ENCODE data around the gene UBXN11.

Gene UBXN11

GRCh38 chr1:26300578-26301275 is 5.7 kb downstream of the UBXN11 start:
- ATAC-seq (ENCODE audit: insufficient read depth, low read depth) (no peak), DNase-seq (no peak)
- Histone ChIP-seq H3K27me3 (ENCODE audit: insufficient read depth, low read length, poor library complexity) (no peaks in the 10 kb centered on the region), H3K27ac (ENCODE audit: low read length) (0 out of 2 replicates have a peak overlapping the region, but pooled peaks have one; percentile 26), H3K9me3 (ENCODE audit: insufficient read depth, low read length, severe bottlenecking) (no peaks in the 10 kb centered on the region), H2AFZ (ENCODE audit: low read depth, low read length) (no peak overlapping the region), H4K20me1 (ENCODE audit: insufficient read depth, low read length) (no peaks in the 10 kb centered on the region), H3K9ac (ENCODE audit: low read depth, low read length) (no peak overlapping the region), H3K4me2 (ENCODE audit: insufficient read depth, low read length) (no peak overlapping the region), H3K4me1 (ENCODE audit: insufficient read depth, low read length) (peaks cover 9% of the 10 kb centered on the region), H3K79me2 (ENCODE audit: insufficient read depth, low read length) (no peaks in the 10 kb centered on the region), H3K4me3 (ENCODE audit: low read depth in 1 of 2, low read length in 2 of 2) (no peak overlapping the region), H3K36me3 (ENCODE audit: insufficient read depth, low read length) (no peaks in the 10 kb centered on the region)
- TF ChIP-seq, protein P1, sequence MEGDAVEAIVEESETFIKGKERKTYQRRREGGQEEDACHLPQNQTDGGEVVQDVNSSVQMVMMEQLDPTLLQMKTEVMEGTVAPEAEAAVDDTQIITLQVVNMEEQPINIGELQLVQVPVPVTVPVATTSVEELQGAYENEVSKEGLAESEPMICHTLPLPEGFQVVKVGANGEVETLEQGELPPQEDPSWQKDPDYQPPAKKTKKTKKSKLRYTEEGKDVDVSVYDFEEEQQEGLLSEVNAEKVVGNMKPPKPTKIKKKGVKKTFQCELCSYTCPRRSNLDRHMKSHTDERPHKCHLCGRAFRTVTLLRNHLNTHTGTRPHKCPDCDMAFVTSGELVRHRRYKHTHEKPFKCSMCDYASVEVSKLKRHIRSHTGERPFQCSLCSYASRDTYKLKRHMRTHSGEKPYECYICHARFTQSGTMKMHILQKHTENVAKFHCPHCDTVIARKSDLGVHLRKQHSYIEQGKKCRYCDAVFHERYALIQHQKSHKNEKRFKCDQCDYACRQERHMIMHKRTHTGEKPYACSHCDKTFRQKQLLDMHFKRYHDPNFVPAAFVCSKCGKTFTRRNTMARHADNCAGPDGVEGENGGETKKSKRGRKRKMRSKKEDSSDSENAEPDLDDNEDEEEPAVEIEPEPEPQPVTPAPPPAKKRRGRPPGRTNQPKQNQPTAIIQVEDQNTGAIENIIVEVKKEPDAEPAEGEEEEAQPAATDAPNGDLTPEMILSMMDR (IDR thresholded peaks at IDR 0.05; ENCODE audit: borderline replicate concordance, extremely low read depth, low read length, poor library complexity, severe bottlenecking) = no peak
- TF ChIP-seq EZH2 (IDR thresholded peaks at IDR 0.05; ENCODE audit: borderline replicate concordance, low read depth, low read length, severe bottlenecking) = no peak

DNA sequence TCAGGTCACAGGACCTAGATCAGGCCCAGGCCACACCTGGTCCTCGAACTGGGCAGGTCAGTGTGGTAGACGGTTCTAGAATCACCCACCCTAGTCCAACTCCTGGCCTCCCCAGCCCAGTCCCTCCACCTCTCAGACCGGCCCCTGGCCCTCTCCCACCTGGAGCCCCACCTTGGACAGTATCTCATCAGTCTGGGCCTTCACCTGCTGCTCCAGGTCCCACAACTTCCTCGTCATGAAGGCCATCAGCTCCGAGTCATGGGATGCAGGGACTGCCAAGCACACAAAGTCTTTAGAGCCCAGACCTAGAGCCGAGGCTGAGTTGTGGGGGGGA is 8.7 kb downstream of the UBXN11 start:
- Histone ChIP-seq H3K27me3 (ENCODE audit: insufficient read depth, low read length, poor library complexity) (no peaks in the 10 kb centered on the region), H3K27ac (ENCODE audit: low read length) (no peak overlapping the region), H3K9ac (ENCODE audit: low read depth, low read length) (no peak overlapping the region), H3K4me2 (ENCODE audit: insufficient read depth, low read length) (no peak overlapping the region), H3K36me3 (ENCODE audit: insufficient read depth, low read length) (no peaks in the 10 kb centered on the region), H3K4me3 (ENCODE audit: low read depth in 1 of 2, low read length in 2 of 2) (no peak overlapping the region), H3K4me1 (ENCODE audit: insufficient read depth, low read length) (no peaks in the 10 kb centered on the region), H2AFZ (ENCODE audit: low read depth, low read length) (no peak overlapping the region), H3K9me3 (ENCODE audit: insufficient read depth, low read length, severe bottlenecking) (no peaks in the 10 kb centered on the region), H4K20me1 (ENCODE audit: insufficient read depth, low read length) (no peaks in the 10 kb centered on the region), H3K79me2 (ENCODE audit: insufficient read depth, low read length) (no peaks in the 10 kb centered on the region)
- ATAC-seq (ENCODE audit: insufficient read depth, low read depth) = no peak
- no peak for DNase-seq
- TF ChIP-seq, protein P1 (IDR thresholded peaks at IDR 0.05; ENCODE audit: borderline replicate concordance, extremely low read depth, low read length, poor library complexity, severe bottlenecking) = no peak
- TF ChIP-seq EZH2 (IDR thresholded peaks at IDR 0.05; ENCODE audit: borderline replicate concordance, low read depth, low read length, severe bottlenecking) = no peak

- Histone ChIP-seq H3K79me2 (ENCODE audit: insufficient read depth, low read length) (no peaks in the 10 kb centered on the region), H3K4me2 (ENCODE audit: insufficient read depth, low read length) (no peak overlapping the region), H3K9me3 (ENCODE audit: insufficient read depth, low read length, severe bottlenecking) (no peaks in the 10 kb centered on the region), H3K9ac (ENCODE audit: low read depth, low read length) (no peak overlapping the region), H3K27me3 (ENCODE audit: insufficient read depth, low read length, poor library complexity) (no peaks in the 10 kb centered on the region), H3K27ac (ENCODE audit: low read length) (no peak overlapping the region), H3K4me3 (ENCODE audit: low read depth in 1 of 2, low read length in 2 of 2) (no peak overlapping the region), H4K20me1 (ENCODE audit: insufficient read depth, low read length) (no peaks in the 10 kb centered on the region), H2AFZ (ENCODE audit: low read depth, low read length) (no peak overlapping the region), H3K36me3 (ENCODE audit: insufficient read depth, low read length) (no peaks in the 10 kb centered on the region), H3K4me1 (ENCODE audit: insufficient read depth, low read length) (no peaks in the 10 kb centered on the region)
- ATAC-seq (ENCODE audit: insufficient read depth, low read depth) = no peak
- no peak for DNase-seq
- TF ChIP-seq, protein P1 (IDR thresholded peaks at IDR 0.05; ENCODE audit: borderline replicate concordance, extremely low read depth, low read length, poor library complexity, severe bottlenecking) = no peak
- no peak for TF ChIP-seq EZH2 (IDR thresholded peaks at IDR 0.05; ENCODE audit: borderline replicate concordance, low read depth, low read length, severe bottlenecking)
Observed at GRCh38 chr1:26297057-26297790, 9.2 kb downstream of the UBXN11 start.

Measured in DND-41 (cell line).